Body of pancreas (tissue), 4 donors: Measurements from ENCODE around the gene PLEK2.

ENCODE experiments used
- POLR2A ChIP-seq, 3 donors: fragments of 450-650 bp; IDR thresholded peaks; one replicate each; pipeline ENCODE4 v1.6.1; 2016; ENCODE audit warnings: antibody characterized with exemption in 3 of 3, mild to moderate bottlenecking in 2 of 3
- TF ChIP-seq, protein P1 (sequence below), 7 experiments: fragments of 450-650 bp in 4 of 7; fragments of 200-600 bp in 3 of 7; sonication (generic) in 3 of 7; IDR thresholded peaks; one replicate each; pipeline ENCODE4 v1.5.1; 2016 to 2019; ENCODE audit warnings: antibody characterized with exemption in 7 of 7

DNA sequence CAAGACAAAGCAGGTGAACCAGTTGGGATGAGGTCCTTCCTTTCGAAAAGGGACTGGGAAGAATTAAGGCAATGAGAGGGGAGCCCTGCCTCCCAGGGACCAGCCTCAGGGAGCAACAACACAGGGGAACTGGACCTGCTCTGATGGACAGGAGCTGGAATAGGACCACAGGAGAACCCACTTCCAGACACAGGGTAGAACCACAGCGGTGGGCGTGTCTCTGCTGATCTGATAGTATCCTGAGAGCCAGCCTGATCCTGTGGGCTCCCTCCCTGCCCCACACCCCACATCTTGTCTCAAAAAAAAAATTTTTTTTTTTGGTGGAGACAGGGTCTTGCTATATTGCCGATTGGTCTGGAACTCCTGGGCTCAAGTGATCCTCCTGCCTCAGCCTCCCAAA is 13.6 kb upstream of the PLEK2 start:
- TF ChIP-seq POLR2A (IDR thresholded peaks at IDR 0.05), result no peak
- TF ChIP-seq, protein P1, sequence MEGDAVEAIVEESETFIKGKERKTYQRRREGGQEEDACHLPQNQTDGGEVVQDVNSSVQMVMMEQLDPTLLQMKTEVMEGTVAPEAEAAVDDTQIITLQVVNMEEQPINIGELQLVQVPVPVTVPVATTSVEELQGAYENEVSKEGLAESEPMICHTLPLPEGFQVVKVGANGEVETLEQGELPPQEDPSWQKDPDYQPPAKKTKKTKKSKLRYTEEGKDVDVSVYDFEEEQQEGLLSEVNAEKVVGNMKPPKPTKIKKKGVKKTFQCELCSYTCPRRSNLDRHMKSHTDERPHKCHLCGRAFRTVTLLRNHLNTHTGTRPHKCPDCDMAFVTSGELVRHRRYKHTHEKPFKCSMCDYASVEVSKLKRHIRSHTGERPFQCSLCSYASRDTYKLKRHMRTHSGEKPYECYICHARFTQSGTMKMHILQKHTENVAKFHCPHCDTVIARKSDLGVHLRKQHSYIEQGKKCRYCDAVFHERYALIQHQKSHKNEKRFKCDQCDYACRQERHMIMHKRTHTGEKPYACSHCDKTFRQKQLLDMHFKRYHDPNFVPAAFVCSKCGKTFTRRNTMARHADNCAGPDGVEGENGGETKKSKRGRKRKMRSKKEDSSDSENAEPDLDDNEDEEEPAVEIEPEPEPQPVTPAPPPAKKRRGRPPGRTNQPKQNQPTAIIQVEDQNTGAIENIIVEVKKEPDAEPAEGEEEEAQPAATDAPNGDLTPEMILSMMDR (IDR thresholded peaks at IDR 0.05), result no peak
